ENCODE measurements around the gene DGKG.

The DGKG gene

DNA sequence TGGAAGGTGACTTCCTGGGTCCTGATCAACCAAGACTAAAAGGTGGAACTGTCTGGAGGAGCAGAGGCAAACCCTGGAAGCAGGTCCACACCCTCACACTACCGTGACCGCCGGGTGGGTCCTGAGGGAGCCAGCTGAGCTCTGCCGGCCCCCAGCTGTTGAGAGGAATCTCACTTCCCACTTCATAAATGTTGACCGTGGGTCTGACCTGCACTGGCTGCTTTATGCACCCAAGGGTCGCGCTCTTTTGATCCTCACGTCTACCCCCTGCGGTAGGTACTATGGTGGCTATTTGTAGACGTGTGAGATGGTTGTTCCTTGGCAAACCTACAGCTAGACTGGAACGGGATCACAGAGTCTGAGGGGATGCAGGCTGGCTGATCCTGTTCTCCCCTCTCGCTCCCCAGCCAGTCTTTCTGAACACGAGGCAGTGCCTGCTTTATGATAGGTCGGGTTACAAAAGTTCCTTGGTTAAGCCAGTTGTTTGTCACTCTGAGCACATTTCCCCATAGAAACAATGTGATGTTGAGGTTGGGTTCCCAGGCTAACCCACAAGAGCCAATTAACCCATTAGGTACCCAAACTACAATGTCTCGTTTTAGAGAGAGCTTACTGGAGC is 140.2 kb downstream of the DGKG start:
- Histone ChIP-seq H3K4me1 (ENCODE audit: control insufficient read depth, insufficient read depth, low read length) (no peaks in the 10 kb centered on the region), H3K27me3 (ENCODE audit: control insufficient read depth, insufficient read depth, low read length) (no peaks in the 10 kb centered on the region), H3K4me3 (ENCODE audit: low read length) (no peak overlapping the region), H3K9me3 (ENCODE audit: control insufficient read depth, insufficient read depth, low read length) (no peaks in the 10 kb centered on the region), H3K36me3 (ENCODE audit: control insufficient read depth, insufficient read depth, low read length) (no peaks in the 10 kb centered on the region), H3K27ac (ENCODE audit: low read length) (no peak overlapping the region)
- DNase-seq (ENCODE audit: low read depth, low spot score) = no peak
- WGBS (ENCODE audit: insufficient coverage, insufficient read length) = no CpG with 5 or more reads among the region's 15 CpGs

DNA sequence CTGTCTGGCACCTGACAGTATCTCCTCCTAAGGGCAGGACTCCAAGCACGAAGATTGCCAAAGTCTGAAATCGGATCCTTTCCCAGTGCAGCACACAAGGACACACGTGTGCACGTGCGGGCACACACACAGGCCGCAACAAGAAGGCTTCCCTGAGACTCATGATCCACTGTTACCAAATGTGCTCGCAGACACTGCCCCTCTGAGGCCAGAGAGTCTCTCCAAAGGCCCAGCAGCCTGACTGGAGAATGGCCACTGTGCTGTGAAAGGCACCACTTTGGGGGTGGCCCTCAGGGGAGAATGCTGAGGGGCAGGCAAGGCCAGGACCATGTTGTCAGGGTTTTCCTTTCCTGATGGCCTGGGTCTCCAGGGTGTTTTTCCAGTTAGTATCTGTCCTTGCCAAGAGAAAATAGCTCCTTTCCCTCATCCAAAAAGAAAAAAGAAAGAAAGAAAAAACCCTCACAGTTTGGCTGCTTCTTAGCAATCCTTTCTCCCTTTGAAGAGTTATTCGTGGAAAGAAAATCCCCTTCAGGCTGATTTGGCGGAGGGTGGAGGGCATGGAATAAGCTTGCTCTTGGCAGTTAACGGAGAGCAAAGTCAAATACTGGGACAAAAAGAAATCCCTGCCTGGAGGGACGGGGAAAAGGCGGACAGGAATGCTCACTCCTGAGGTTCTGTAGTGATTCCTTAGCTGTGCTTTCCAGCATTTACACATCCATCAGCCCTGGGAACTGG is 141.0 kb downstream of the DGKG start:
- no peaks in the 10 kb centered on the region for H3K9me3 ChIP-seq (ENCODE audit: control insufficient read depth, insufficient read depth, low read length)
- no CpG with 5 or more reads among the region's 12 CpGs for WGBS (ENCODE audit: insufficient coverage, insufficient read length)
- H3K36me3 ChIP-seq (ENCODE audit: control insufficient read depth, insufficient read depth, low read length) = no peaks in the 10 kb centered on the region
- no peak overlapping the region for H3K4me3 ChIP-seq (ENCODE audit: low read length)
- DNase-seq (ENCODE audit: low read depth, low spot score) = no peak
- H3K4me1 ChIP-seq (ENCODE audit: control insufficient read depth, insufficient read depth, low read length) = no peaks in the 10 kb centered on the region
- no peak overlapping the region for H3K27ac ChIP-seq (ENCODE audit: low read length)
- no peaks in the 10 kb centered on the region for H3K27me3 ChIP-seq (ENCODE audit: control insufficient read depth, insufficient read depth, low read length)

DNA sequence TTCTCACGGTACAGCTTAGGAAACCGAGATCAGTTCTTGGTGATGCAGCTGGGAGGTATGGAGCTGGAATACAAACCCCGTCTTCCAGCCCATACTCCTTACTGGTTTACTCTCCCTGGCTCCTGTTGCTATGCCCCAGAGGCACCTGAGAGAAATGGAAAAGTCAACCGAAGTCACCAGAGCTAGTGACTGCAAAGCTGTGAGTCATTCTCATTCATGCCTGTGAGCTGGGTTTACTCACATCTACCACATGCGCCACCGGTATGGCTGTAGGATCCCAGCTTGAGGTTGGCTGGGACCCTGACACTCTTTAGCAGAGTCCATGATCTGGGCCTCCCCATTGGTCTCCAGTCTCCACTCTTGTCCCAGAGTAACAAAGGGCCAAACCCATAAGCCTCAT is 141.7 kb downstream of the DGKG start:
- H3K9me3 ChIP-seq (ENCODE audit: control insufficient read depth, insufficient read depth, low read length) = no peaks in the 10 kb centered on the region
- H3K4me1 ChIP-seq (ENCODE audit: control insufficient read depth, insufficient read depth, low read length) = no peaks in the 10 kb centered on the region

DNA sequence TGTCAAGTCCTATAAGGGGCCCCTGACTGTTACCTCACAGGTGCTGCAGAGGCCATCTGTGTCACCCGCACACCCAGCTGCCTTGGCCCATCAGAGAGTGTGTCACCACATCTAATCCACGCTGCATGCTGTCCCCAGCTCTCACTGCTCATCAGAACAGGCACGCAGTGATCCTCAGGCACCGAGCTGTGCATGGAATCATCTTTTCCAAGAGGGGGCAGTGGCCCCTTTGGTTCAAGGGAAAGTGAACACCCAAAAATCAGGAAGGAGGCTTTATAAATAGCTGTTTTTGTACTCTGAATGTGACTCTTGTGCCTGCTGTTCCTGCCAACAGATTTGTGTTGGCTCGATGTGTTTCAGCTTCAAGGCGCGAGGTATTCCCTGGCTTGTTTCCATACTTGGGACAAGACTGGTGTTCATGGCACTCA is 142.8 kb downstream of the DGKG start:
- H3K9me3 ChIP-seq (ENCODE audit: control insufficient read depth, insufficient read depth, low read length) = no peaks in the 10 kb centered on the region
- no peaks in the 10 kb centered on the region for H3K36me3 ChIP-seq (ENCODE audit: control insufficient read depth, insufficient read depth, low read length)
- WGBS (ENCODE audit: insufficient coverage, insufficient read length) = no CpG with 5 or more reads among the region's 7 CpGs
- no peaks in the 10 kb centered on the region for H3K4me1 ChIP-seq (ENCODE audit: control insufficient read depth, insufficient read depth, low read length)
- no peak overlapping the region for H3K27ac ChIP-seq (ENCODE audit: low read length)
- no peak for DNase-seq (ENCODE audit: low read depth, low spot score)
- no peak overlapping the region for H3K4me3 ChIP-seq (ENCODE audit: low read length)
- H3K27me3 ChIP-seq (ENCODE audit: control insufficient read depth, insufficient read depth, low read length) = no peaks in the 10 kb centered on the region

More for the DNA sequence above, 141.7 kb downstream of the DGKG start:
- Histone ChIP-seq H3K4me3 (ENCODE audit: low read length) (no peak overlapping the region), H3K27me3 (ENCODE audit: control insufficient read depth, insufficient read depth, low read length) (no peaks in the 10 kb centered on the region), H3K36me3 (ENCODE audit: control insufficient read depth, insufficient read depth, low read length) (no peaks in the 10 kb centered on the region), H3K27ac (ENCODE audit: low read length) (no peak overlapping the region)
- DNase-seq (ENCODE audit: low read depth, low spot score) = no peak
- no CpG with 5 or more reads among the region's 6 CpGs for WGBS (ENCODE audit: insufficient coverage, insufficient read length)

DNA sequence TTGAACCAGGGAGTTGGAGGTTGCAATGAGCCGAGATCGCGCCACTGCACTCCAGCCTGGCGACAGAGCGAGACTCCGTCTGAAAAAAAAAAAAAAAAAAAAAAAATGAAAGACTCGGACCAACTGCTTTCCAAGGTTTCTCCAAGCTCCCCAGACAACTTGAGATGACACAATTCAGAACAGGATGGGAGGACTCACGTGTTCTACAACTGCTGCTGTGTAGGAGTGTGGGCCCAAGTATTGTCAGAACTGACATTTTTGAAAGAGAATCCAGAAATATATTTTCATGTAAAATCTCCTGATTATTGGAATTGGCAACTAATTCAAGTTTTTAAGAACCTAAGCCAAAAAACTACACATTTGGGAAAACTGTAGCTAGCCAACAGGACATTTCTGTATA is 143.6 kb downstream of the DGKG start:
- no peaks in the 10 kb centered on the region for H3K4me1 ChIP-seq (ENCODE audit: control insufficient read depth, insufficient read depth, low read length)
- H3K9me3 ChIP-seq (ENCODE audit: control insufficient read depth, insufficient read depth, low read length) = no peaks in the 10 kb centered on the region
- no peaks in the 10 kb centered on the region for H3K36me3 ChIP-seq (ENCODE audit: control insufficient read depth, insufficient read depth, low read length)
- H3K27ac ChIP-seq (ENCODE audit: low read length) = no peak overlapping the region
- H3K27me3 ChIP-seq (ENCODE audit: control insufficient read depth, insufficient read depth, low read length) = no peaks in the 10 kb centered on the region
- H3K4me3 ChIP-seq (ENCODE audit: low read length) = no peak overlapping the region
- WGBS (ENCODE audit: insufficient coverage, insufficient read length) = no CpG with 5 or more reads among the region's 8 CpGs
- no peak for DNase-seq (ENCODE audit: low read depth, low spot score)

DNA sequence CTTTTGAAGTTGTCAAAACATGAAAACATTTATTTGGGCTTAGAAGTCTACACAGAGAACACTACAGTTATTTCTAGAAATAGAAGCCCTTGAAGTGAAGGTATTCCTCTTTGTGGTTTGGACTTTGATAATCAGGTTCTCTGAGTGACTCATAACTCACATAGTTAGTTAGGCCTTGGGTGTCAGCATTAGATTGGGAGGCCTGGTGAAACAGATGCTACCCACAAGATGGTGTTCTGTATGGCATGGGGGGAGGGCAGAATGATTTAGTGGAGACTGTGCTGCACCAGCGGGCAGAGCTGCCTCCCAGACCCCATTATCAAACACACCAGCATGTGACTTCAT is 144.2 kb downstream of the DGKG start:
- Histone ChIP-seq H3K4me1 (ENCODE audit: control insufficient read depth, insufficient read depth, low read length) (no peaks in the 10 kb centered on the region), H3K9me3 (ENCODE audit: control insufficient read depth, insufficient read depth, low read length) (no peaks in the 10 kb centered on the region), H3K27me3 (ENCODE audit: control insufficient read depth, insufficient read depth, low read length) (no peaks in the 10 kb centered on the region), H3K27ac (ENCODE audit: low read length) (no peak overlapping the region), H3K36me3 (ENCODE audit: control insufficient read depth, insufficient read depth, low read length) (no peaks in the 10 kb centered on the region), H3K4me3 (ENCODE audit: low read length) (no peak overlapping the region)
- WGBS (ENCODE audit: insufficient coverage, insufficient read length) = no CpG with 5 or more reads among the region's 1 CpG
- no peak for DNase-seq (ENCODE audit: low read depth, low spot score)

DNA sequence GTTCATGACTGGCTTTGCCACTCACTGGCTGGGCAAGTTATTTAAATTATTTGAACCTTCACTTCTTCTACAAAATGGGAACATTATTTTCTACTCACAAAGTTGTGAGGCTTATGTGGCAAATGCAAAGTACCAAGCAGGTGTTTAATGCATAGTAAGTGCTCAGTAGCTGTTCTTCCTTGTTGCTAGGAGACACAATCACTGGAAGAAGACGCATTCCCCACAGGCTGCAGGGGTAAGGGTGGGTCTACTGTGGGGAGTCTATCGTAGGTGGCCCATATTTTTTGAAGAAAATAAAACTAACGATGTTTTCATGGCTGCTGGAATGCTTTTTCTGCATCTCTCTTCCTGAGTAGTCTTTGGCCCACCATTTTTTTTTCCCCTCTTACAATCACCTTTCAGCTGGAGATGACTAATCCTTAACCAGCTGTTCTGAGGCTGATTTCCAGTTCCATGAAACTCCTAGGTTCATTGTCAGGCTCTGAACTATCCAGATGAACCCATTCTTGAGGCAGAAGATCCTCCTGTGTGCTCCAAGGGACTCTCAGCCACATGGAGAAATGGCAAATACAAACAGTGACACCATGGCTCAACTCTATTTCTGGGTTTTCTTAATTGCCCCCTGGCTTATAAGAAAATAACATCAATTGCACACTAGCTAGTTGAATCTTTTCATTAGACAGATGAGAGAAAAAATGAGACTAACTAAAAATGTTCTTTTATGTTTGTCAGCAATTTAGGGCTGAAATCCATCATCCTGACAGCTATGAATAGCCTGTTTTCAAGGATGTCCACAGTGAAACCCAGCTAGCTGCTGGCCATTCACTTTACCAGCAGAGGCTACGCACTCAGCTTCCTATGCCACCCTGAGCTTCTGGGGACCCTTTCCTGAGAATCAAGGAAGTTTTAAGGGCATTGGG is 144.9 kb downstream of the DGKG start:
- Histone ChIP-seq H3K27me3 (ENCODE audit: control insufficient read depth, insufficient read depth, low read length) (no peaks in the 10 kb centered on the region), H3K9me3 (ENCODE audit: control insufficient read depth, insufficient read depth, low read length) (no peaks in the 10 kb centered on the region), H3K36me3 (ENCODE audit: control insufficient read depth, insufficient read depth, low read length) (no peaks in the 10 kb centered on the region), H3K4me1 (ENCODE audit: control insufficient read depth, insufficient read depth, low read length) (no peaks in the 10 kb centered on the region), H3K27ac (ENCODE audit: low read length) (no peak overlapping the region), H3K4me3 (ENCODE audit: low read length) (no peak overlapping the region)
- no peak for DNase-seq (ENCODE audit: low read depth, low spot score)
- WGBS (ENCODE audit: insufficient coverage, insufficient read length) = no CpG with 5 or more reads among the region's 4 CpGs

DNA sequence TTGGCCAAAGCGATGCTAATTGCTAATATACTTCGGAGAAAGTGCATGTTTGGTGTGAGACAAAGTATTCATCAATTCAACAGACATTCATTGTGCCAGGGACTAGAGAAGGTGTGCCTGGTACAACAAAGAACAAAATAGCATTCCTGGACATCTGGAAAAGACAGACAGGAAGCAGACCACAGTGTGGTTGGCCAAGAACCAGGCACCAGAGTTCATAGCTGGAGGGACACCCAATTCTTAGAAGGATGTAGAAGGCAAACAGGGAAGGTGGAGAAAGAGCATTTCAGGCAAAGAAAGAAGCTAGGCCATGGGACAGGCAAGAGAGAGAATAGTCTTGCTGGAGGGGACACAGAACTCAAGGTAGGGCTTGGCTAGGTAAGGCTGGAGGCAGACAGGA is 147.4 kb downstream of the DGKG start:
- H3K4me3 ChIP-seq (ENCODE audit: low read length) = no peak overlapping the region
- WGBS (ENCODE audit: insufficient coverage, insufficient read length) = no CpG with 5 or more reads among the region's 2 CpGs
- no peak overlapping the region for H3K27ac ChIP-seq (ENCODE audit: low read length)
- no peaks in the 10 kb centered on the region for H3K36me3 ChIP-seq (ENCODE audit: control insufficient read depth, insufficient read depth, low read length)
- H3K27me3 ChIP-seq (ENCODE audit: control insufficient read depth, insufficient read depth, low read length) = no peaks in the 10 kb centered on the region
- peaks cover 4% of the 10 kb centered on the region for H3K4me1 ChIP-seq (ENCODE audit: control insufficient read depth, insufficient read depth, low read length)
- H3K9me3 ChIP-seq (ENCODE audit: control insufficient read depth, insufficient read depth, low read length) = no peaks in the 10 kb centered on the region
- no peak for DNase-seq (ENCODE audit: low read depth, low spot score)

DNA sequence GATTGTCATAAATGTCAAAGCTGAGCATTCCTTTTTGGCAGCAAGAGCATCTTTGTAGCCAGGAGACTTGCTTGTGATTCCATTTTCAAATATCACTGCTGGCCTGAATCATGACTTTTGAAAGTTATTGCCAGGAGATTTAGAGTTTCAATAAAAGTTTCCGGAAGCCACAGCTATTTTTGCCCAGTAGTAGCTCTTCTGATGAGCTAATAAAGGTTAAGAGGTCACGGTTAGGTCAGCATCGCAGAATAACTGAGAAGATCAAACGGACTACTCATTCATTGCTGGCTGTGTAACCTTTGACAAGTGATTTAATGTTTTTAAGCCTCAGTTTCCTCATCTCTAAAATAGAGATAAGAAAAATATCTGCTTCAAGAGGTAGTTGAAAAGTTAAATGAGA is 148.1 kb downstream of the DGKG start:
- no CpG with 5 or more reads among the region's 4 CpGs for WGBS (ENCODE audit: insufficient coverage, insufficient read length)

DNA sequence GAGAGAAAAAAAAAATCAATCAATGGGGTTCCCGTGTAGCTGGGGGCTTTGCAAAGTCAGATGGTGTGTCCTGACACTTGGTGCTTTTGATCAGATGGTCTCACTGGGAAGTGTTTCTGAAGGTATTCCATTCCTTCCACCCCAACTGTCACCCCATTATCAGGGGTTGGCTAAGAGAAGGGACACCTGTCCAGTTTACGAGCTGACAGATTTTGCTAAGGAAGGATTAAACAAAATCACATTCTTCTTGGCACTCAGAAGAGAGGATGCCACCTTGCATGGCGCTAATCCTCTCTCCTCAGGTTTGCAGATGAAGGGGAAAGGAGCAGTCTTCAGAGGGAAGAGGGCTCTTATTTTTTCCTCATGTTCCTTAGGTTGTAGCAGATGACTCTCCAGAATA is 149.4 kb downstream of the DGKG start:
- WGBS (ENCODE audit: insufficient coverage, insufficient read length) = no CpG with 5 or more reads among the region's 3 CpGs
- no peak for DNase-seq (ENCODE audit: low read depth, low spot score)
- H3K27ac ChIP-seq (ENCODE audit: low read length) = no peak overlapping the region
- H3K4me1 ChIP-seq (ENCODE audit: control insufficient read depth, insufficient read depth, low read length) = peaks cover 4% of the 10 kb centered on the region
- H3K27me3 ChIP-seq (ENCODE audit: control insufficient read depth, insufficient read depth, low read length) = no peaks in the 10 kb centered on the region
- no peak overlapping the region for H3K4me3 ChIP-seq (ENCODE audit: low read length)
- H3K9me3 ChIP-seq (ENCODE audit: control insufficient read depth, insufficient read depth, low read length) = no peaks in the 10 kb centered on the region
- no peaks in the 10 kb centered on the region for H3K36me3 ChIP-seq (ENCODE audit: control insufficient read depth, insufficient read depth, low read length)

More for the DNA sequence above, 148.1 kb downstream of the DGKG start:
- Histone ChIP-seq H3K27ac (ENCODE audit: low read length) (no peak overlapping the region), H3K9me3 (ENCODE audit: control insufficient read depth, insufficient read depth, low read length) (no peaks in the 10 kb centered on the region), H3K36me3 (ENCODE audit: control insufficient read depth, insufficient read depth, low read length) (no peaks in the 10 kb centered on the region), H3K4me1 (ENCODE audit: control insufficient read depth, insufficient read depth, low read length) (peaks cover 4% of the 10 kb centered on the region), H3K4me3 (ENCODE audit: low read length) (no peak overlapping the region), H3K27me3 (ENCODE audit: control insufficient read depth, insufficient read depth, low read length) (no peaks in the 10 kb centered on the region)
- no peak for DNase-seq (ENCODE audit: low read depth, low spot score)
